Measurements from ENCODE around the gene CTDSP2.

CTDSP2 gene

GRCh38 chr12:57806677-57807076 lies 39.9 kb downstream of the CTDSP2 start:
- no peak overlapping the region for H3K4me3 ChIP-seq (ENCODE audit: control insufficient read depth, low read depth, low read length)
- TF ChIP-seq CTCF (IDR thresholded peaks at IDR 0.05; ENCODE audit: control insufficient read depth, insufficient read depth, low read depth, low read length, missing control alignments) = no peak
- DNase-seq (ENCODE audit: low read depth) = no peak

GRCh38 chr12:57803319-57803893 lies 43.1 kb downstream of the CTDSP2 start:
- TF ChIP-seq CTCF (IDR thresholded peaks at IDR 0.05; ENCODE audit: control insufficient read depth, insufficient read depth, low read depth, low read length, missing control alignments) = peak; percentile 82
- peak; percentile 17 for DNase-seq (ENCODE audit: low read depth)
- H3K4me3 ChIP-seq (ENCODE audit: control insufficient read depth, low read depth, low read length) = no peak overlapping the region

GRCh38 chr12:57802607-57803006 lies 43.9 kb downstream of the CTDSP2 start:
- no peak overlapping the region for H3K4me3 ChIP-seq (ENCODE audit: control insufficient read depth, low read depth, low read length)
- TF ChIP-seq CTCF (IDR thresholded peaks at IDR 0.05; ENCODE audit: control insufficient read depth, insufficient read depth, low read depth, low read length, missing control alignments) = no peak
- DNase-seq (ENCODE audit: low read depth) = no peak

- no peak for TF ChIP-seq CTCF (IDR thresholded peaks at IDR 0.05; ENCODE audit: control insufficient read depth, insufficient read depth, low read depth, low read length, missing control alignments)
- DNase-seq (ENCODE audit: low read depth) = no peak
- no peak overlapping the region for H3K4me3 ChIP-seq (ENCODE audit: control insufficient read depth, low read depth, low read length)
These were observed 45.6 kb downstream of the CTDSP2 start for GRCh38 chr12:57800965-57801364.

GRCh38 chr12:57797933-57798332 lies 48.6 kb downstream of the CTDSP2 start:
- no peak overlapping the region for H3K4me3 ChIP-seq (ENCODE audit: control insufficient read depth, low read depth, low read length)
- no peak for DNase-seq (ENCODE audit: low read depth)
- no peak for TF ChIP-seq CTCF (IDR thresholded peaks at IDR 0.05; ENCODE audit: control insufficient read depth, insufficient read depth, low read depth, low read length, missing control alignments)

GRCh38 chr12:57796996-57797395 lies 49.5 kb downstream of the CTDSP2 start:
- no peak for DNase-seq (ENCODE audit: low read depth)
- no peak for TF ChIP-seq CTCF (IDR thresholded peaks at IDR 0.05; ENCODE audit: control insufficient read depth, insufficient read depth, low read depth, low read length, missing control alignments)

GRCh38 chr12:57795354-57795753 lies 51.2 kb downstream of the CTDSP2 start:
- H3K4me3 ChIP-seq (ENCODE audit: control insufficient read depth, low read depth, low read length) = no peak overlapping the region
- no peak for DNase-seq (ENCODE audit: low read depth)
- TF ChIP-seq CTCF (IDR thresholded peaks at IDR 0.05; ENCODE audit: control insufficient read depth, insufficient read depth, low read depth, low read length, missing control alignments) = no peak

More at GRCh38 chr12:57796996-57797395, 49.5 kb downstream of the CTDSP2 start:
- H3K4me3 ChIP-seq (ENCODE audit: control insufficient read depth, low read depth, low read length) = no peak overlapping the region

Data from AG09309 (cell line).